KG1 (cell line): Measurements from ENCODE around the gene TRIM25.

Source experiments
- DNase-seq: peaks from one replicate; lab custom pipeline; 2025; lab: John Stamatoyannopoulos, UW

The TRIM25 gene

GRCh38 chr17:56926704-56927103 lies 12.9 kb upstream of the TRIM25 start:
- no peak for DNase-seq

- no peak for DNase-seq
Measured at GRCh38 chr17:56926270-56926669, 12.4 kb upstream of the TRIM25 start.

GRCh38 chr17:56925088-56925487 lies 11.2 kb upstream of the TRIM25 start:
- no peak for DNase-seq

- DNase-seq = no peak
Measured at GRCh38 chr17:56919717-56920116, 5.9 kb upstream of the TRIM25 start.

GRCh38 chr17:56918916-56919315 lies 5.1 kb upstream of the TRIM25 start:
- no peak for DNase-seq

GRCh38 chr17:56917559-56918296 lies 3.9 kb upstream of the TRIM25 start:
- no peak for DNase-seq

GRCh38 chr17:56914581-56915273 lies 878 bp upstream of the TRIM25 start:
- no peak for DNase-seq

- DNase-seq = no peak
Measured at GRCh38 chr17:56913353-56913866, 439 bp downstream of the TRIM25 start.

GRCh38 chr17:56913000-56913311 lies 893 bp downstream of the TRIM25 start:
- DNase-seq = no peak

GRCh38 chr17:56912105-56912999 lies 1.5 kb downstream of the TRIM25 start:
- peak; percentile 16 for DNase-seq

GRCh38 chr17:56910509-56911235 lies 3.2 kb downstream of the TRIM25 start:
- no peak for DNase-seq

- DNase-seq = no peak
Measured at GRCh38 chr17:56909742-56910508, 3.9 kb downstream of the TRIM25 start.

GRCh38 chr17:56908001-56908542 lies 5.8 kb downstream of the TRIM25 start:
- no peak for DNase-seq

GRCh38 chr17:56903560-56903959 lies 10.3 kb downstream of the TRIM25 start:
- no peak for DNase-seq

GRCh38 chr17:56902348-56902747 lies 11.5 kb downstream of the TRIM25 start:
- DNase-seq = no peak

- no peak for DNase-seq
Measured at GRCh38 chr17:56899403-56899802, 14.4 kb downstream of the TRIM25 start.

GRCh38 chr17:56898874-56899273 lies 15.0 kb downstream of the TRIM25 start:
- DNase-seq = no peak

GRCh38 chr17:56897646-56898424 lies 16.0 kb downstream of the TRIM25 start:
- DNase-seq = no peak

GRCh38 chr17:56896968-56897359 lies 16.9 kb downstream of the TRIM25 start:
- no peak for DNase-seq
